ENCODE data around the gene PTGES2. TPM values are rescaled to one million over a fixed set of nuclear protein-coding genes. Genes with fewer than 3 reads are reported as not detected.
"Not testable (repeated sequence)": the region's sequence is repeated elsewhere in the genome, so short reads cannot be mapped to it uniquely, and the experiment has no call there.

PTGES2 gene
- total RNA-seq, 1 donor from 2014 or later, result 47.5 TPM

DNA sequence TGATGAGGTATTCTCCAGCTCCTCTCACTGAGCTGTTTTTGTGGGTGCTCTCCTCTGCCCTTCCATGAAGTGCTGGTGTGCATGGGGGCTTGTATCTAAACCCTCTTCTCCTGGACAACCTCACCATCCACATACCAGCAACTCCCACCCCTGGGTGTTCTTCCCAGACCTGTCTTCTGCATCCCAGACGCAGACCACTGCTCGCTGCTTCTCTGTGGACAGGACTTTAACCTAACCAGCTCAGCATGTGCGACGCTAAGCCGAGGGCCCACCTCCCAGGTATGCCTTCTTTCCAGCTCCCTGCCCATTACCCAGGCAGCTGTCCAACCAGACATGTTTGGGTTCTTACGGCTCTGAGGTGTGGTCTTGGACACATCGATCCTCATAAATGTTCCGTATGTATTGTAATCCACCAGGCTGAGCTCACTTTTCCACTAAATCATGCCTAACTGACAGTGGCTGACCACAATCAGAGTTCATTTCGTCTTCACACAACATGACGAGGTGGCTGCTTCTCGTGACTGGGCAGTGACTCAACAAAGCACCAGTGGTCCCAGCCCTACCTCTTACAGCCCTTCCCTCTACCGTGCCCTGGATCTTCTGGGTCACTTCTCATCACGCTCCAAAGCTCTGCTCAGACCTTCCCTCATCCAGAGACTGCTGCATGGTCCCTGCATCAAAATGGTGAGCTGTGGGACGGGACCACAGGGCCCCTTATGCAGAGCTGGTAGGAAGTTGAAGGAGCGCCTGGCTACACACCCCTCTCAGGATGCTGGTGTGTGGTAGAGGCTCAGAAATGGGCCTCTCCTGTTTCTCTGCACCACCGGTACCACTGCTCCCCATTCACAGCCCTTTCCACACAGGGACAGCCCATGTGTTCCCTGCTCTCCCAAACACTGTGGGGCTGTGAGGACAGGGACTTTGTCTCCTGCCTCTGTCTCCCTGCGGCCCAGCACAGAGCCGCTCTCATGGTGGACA is 9.6 kb upstream of the PTGES2 start:
- Histone ChIP-seq H3K9me3 (ENCODE audit: control insufficient read depth in 3 of 3, low read length in 3 of 3) (no peaks in the 10 kb centered on the region), H3K27me3 (ENCODE audit: control insufficient read depth in 3 of 3, insufficient read depth in 3 of 3, low read length in 3 of 3) (no peaks in the 10 kb centered on the region), H3K27ac (ENCODE audit: low read depth, low read length) (no peak overlapping the region), H3K36me3 (ENCODE audit: control insufficient read depth in 3 of 3, insufficient read depth in 3 of 3, low read length in 3 of 3) (no peaks in the 10 kb centered on the region), H3K4me1 (ENCODE audit: control insufficient read depth in 3 of 3, insufficient read depth in 3 of 3, low read length in 3 of 3) (no peaks in the 10 kb centered on the region), H3K9ac (ENCODE audit: low read depth in 1 of 3, low read length in 3 of 3) (no peak overlapping the region), H3K4me3 (ENCODE audit: low read length in 3 of 3) (no peak overlapping the region)

DNA sequence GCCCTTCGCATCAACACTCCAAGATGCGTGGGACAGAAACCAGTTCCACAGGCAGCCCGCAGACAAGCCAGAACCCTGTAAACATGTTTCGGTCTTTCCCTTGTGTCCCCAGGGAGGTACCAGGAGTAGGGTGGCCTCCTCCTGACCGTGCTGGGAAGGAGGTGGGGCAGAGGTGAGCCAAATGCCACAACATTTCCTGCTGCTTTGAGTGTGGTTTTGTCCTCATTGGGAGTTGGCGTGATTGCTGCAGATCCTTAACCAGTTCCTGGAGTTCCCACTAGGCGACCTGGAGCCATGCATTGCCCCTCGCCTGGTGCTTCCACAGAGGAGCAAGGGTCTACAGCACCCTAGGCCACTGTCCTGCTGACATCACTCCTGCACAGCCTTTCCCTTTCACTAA is 8.0 kb upstream of the PTGES2 start:
- H3K4me1 ChIP-seq (ENCODE audit: control insufficient read depth in 3 of 3, insufficient read depth in 3 of 3, low read length in 3 of 3); H3K27ac ChIP-seq (ENCODE audit: low read depth, low read length); H3K9me3 ChIP-seq (ENCODE audit: control insufficient read depth in 3 of 3, low read length in 3 of 3); H3K27me3 ChIP-seq (ENCODE audit: control insufficient read depth in 3 of 3, insufficient read depth in 3 of 3, low read length in 3 of 3); H3K36me3 ChIP-seq (ENCODE audit: control insufficient read depth in 3 of 3, insufficient read depth in 3 of 3, low read length in 3 of 3); H3K4me3 ChIP-seq (ENCODE audit: low read length in 3 of 3); H3K9ac ChIP-seq (ENCODE audit: low read depth in 1 of 3, low read length in 3 of 3): not testable (repeated sequence)

DNA sequence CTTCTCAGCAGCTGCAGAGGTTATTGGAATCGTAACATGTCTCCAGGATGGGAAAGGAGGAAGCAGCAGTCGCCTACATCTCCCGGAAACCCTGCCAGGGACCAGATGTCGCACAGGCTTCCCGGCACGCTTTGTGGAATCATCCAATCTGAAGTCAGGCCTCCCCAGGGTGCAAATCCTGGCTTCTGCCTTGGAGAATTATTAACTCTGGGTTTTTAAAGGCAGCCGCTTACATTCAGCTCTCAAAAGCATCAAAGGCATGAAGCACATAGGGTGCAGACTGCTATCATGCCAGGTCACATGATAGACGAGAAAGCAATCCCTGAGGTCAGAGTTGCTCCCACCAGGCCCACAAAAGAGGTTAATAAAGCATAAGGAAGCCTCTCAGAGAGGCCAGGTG is 4.6 kb upstream of the PTGES2 start:
- not testable (repeated sequence) for H3K9ac ChIP-seq (ENCODE audit: low read depth in 1 of 3, low read length in 3 of 3); H3K27me3 ChIP-seq (ENCODE audit: control insufficient read depth in 3 of 3, insufficient read depth in 3 of 3, low read length in 3 of 3); H3K4me3 ChIP-seq (ENCODE audit: low read length in 3 of 3); H3K36me3 ChIP-seq (ENCODE audit: control insufficient read depth in 3 of 3, insufficient read depth in 3 of 3, low read length in 3 of 3); H3K9me3 ChIP-seq (ENCODE audit: control insufficient read depth in 3 of 3, low read length in 3 of 3)
- Histone ChIP-seq H3K4me1 (ENCODE audit: control insufficient read depth in 3 of 3, insufficient read depth in 3 of 3, low read length in 3 of 3) (peaks cover 8 to 18% (median 9%) of the 10 kb centered on the region in 3 donors), H3K27ac (ENCODE audit: low read depth, low read length) (peak overlapping the region; percentile 25)

DNA sequence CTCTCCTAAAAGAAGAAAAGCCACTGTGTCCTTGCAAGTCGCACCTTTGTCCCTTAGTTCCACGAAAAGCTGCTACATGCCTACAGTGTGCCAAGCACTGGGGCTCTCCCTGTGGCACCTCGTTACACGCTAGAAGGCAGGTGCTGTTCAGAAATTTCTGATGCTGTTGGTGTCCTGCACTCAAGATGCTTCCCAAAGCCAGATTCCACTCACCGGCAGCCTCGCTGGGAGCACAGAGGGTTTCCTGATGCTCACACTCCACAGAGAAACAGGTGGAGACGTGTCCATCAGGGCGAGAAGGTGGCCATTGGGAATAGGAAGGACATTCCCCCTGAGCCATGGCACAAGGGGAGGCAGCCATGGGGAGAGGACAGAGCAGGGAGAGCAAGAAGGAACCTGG is 3.8 kb upstream of the PTGES2 start:
- not testable (repeated sequence) for H3K9ac ChIP-seq (ENCODE audit: low read depth in 1 of 3, low read length in 3 of 3); H3K4me3 ChIP-seq (ENCODE audit: low read length in 3 of 3); H3K27me3 ChIP-seq (ENCODE audit: control insufficient read depth in 3 of 3, insufficient read depth in 3 of 3, low read length in 3 of 3); H3K36me3 ChIP-seq (ENCODE audit: control insufficient read depth in 3 of 3, insufficient read depth in 3 of 3, low read length in 3 of 3); H3K9me3 ChIP-seq (ENCODE audit: control insufficient read depth in 3 of 3, low read length in 3 of 3)
- Histone ChIP-seq H3K27ac (ENCODE audit: low read depth, low read length) (peak overlapping the region; percentile 25), H3K4me1 (ENCODE audit: control insufficient read depth in 3 of 3, insufficient read depth in 3 of 3, low read length in 3 of 3) (peaks cover 12 to 24% (median 12%) of the 10 kb centered on the region in 3 donors)

DNA sequence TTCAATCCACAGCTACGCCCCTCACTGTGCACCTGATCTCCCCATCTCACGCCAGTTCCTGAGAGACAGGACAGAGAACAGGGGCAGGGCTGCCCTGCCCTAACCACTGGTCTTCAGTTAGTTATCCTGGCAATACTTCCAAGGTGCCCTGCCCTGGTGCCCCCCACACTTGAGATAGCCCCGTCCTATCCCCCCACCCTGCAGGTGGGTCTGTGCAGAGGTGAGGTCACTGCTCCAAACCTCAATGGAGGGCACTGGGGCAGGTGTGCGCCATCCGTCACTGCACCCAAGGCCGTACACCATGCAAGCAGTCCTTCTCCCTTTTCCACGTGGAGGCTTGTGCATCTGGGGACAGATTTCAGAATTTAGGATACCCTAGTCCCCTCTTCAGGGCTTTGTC is 3.1 kb upstream of the PTGES2 start:
- H3K27ac ChIP-seq (ENCODE audit: low read depth, low read length); H3K4me3 ChIP-seq (ENCODE audit: low read length in 3 of 3); H3K9me3 ChIP-seq (ENCODE audit: control insufficient read depth in 3 of 3, low read length in 3 of 3); H3K9ac ChIP-seq (ENCODE audit: low read depth in 1 of 3, low read length in 3 of 3); H3K36me3 ChIP-seq (ENCODE audit: control insufficient read depth in 3 of 3, insufficient read depth in 3 of 3, low read length in 3 of 3); H3K27me3 ChIP-seq (ENCODE audit: control insufficient read depth in 3 of 3, insufficient read depth in 3 of 3, low read length in 3 of 3): not testable (repeated sequence)
- H3K4me1 ChIP-seq (ENCODE audit: control insufficient read depth in 3 of 3, insufficient read depth in 3 of 3, low read length in 3 of 3), result peaks cover 19 to 31% (median 19%) of the 10 kb centered on the region in 3 donors

DNA sequence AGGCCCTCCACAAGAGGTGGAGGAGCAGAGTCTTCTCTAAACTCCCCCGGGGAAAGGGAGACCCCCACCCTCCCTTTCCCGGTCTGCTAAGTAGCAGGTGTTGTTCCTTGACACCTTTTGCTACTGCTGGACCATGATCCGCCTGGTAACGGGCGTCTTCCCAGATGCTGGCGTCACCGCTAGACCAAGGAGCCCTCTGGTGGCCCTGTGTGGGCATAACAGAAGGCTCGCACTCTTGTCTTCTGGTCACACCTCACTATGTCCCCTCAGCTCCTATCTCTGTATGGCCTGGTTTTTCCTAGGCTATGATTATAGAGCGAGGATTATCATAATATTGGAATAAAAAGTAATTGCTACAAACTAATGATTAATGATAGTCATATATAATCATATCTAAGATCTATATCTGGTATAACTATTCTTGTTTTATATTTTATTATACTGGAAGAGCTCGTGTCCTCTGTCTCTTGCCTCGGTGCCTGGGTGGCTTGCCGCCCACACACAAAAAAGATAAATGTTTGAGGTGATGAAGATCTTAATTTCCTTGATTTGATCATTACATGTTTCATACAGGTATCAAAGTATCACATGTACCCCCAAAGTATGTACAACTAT is 2.6 kb upstream of the PTGES2 start:
- H3K9me3 ChIP-seq (ENCODE audit: control insufficient read depth in 3 of 3, low read length in 3 of 3); H3K27me3 ChIP-seq (ENCODE audit: control insufficient read depth in 3 of 3, insufficient read depth in 3 of 3, low read length in 3 of 3); H3K9ac ChIP-seq (ENCODE audit: low read depth in 1 of 3, low read length in 3 of 3); H3K27ac ChIP-seq (ENCODE audit: low read depth, low read length); H3K36me3 ChIP-seq (ENCODE audit: control insufficient read depth in 3 of 3, insufficient read depth in 3 of 3, low read length in 3 of 3); H3K4me3 ChIP-seq (ENCODE audit: low read length in 3 of 3): not testable (repeated sequence)
- peaks cover 24 to 37% (median 25%) of the 10 kb centered on the region in 3 donors for H3K4me1 ChIP-seq (ENCODE audit: control insufficient read depth in 3 of 3, insufficient read depth in 3 of 3, low read length in 3 of 3)

DNA sequence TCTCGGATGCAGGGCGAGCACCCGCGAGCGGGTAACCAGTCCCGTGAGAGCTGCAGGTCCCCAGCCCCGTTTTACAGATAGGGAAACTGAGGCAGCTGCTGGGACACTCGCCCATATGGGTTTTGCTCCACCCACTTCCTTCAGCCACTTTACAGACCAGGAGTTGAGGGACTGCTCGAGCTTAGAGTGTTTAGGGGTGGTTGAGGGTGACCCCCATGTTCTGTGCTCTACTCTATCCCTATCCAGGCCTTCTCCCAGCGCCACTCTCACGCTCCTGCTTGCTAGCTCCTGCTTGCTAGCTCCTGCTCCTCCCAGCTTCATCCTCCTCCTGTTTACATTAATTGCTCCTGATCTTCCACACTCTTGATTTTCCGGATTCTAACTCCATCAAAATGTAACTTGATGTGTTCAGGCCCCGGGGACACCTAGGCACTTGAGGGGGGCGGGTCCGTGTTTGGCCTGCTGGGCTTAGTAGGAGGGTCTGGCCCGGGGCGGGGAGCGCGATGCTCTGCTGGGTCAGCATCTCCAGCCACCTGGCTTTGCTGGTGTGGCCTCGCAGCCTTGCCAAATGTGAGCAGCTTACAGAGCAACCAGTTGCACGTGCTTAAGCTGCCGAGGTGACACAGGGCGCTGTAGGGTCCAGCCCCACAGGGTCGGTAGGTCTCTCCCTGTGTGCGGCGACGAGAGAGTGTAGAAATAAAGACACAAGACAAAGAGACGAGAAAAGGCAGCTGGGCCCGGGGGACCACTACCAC is 1.5 kb upstream of the PTGES2 start:
- Histone ChIP-seq H3K4me3 (ENCODE audit: low read length in 3 of 3) (peak overlapping the region; percentile 86 to 94 (median 91)), H3K4me1 (ENCODE audit: control insufficient read depth in 3 of 3, insufficient read depth in 3 of 3, low read length in 3 of 3) (peaks cover 26 to 43% (median 29%) of the 10 kb centered on the region in 3 donors), H3K27ac (ENCODE audit: low read depth, low read length) (peak overlapping the region; percentile 96), H3K36me3 (ENCODE audit: control insufficient read depth in 3 of 3, insufficient read depth in 3 of 3, low read length in 3 of 3) (peaks cover 7 to 10% (median 9%) of the 10 kb centered on the region in 3 donors), H3K9ac (ENCODE audit: low read depth in 1 of 3, low read length in 3 of 3) (peak overlapping the region; percentile 93 to 98 (median 94)), H3K27me3 (ENCODE audit: control insufficient read depth in 3 of 3, insufficient read depth in 3 of 3, low read length in 3 of 3) (peaks cover 0 to 3% (median 0%) of the 10 kb centered on the region in 3 donors), H3K9me3 (ENCODE audit: control insufficient read depth in 3 of 3, low read length in 3 of 3) (peaks cover 0 to 3% (median 0%) of the 10 kb centered on the region in 3 donors)

DNA sequence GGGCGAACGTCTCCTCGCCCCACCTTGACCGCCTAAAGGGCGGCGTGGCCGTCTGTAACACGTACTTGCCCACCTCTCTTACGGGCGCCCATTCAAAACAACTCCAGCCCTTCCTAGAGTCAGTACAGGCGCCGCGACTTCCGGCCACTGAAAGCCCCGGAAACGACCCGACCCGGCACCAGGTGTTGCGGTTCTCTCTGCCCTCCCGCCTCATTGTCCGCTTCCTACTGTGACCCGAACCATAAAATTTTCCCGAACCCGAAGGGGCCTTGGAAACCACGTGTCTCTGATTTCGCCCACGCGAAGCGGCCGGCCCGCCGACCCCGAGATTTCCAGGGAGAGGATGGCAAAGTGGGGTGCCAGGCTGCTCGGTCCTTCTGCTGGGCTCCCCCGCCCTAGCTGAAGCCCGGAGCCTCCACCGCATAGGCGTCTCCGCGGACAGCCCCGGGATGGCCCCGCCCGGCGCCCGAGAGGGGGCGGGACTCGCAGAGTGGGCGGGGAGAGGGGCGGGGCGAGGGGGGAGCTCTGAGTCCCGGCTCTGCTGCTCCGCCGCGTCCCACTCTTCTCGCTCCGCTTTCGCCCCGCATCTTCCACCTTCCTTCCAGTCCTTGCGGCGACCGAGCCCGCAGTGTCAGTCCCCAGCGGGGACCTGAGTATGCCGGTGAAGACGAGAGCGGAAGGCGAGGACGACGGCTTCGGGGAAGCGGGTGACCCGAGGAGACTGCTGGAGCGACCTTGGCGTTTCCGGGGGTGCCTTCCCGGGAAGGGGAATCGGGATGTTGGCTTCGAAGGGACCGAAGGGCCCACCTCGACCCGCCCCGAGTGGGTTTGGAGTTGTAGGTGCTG is 684 bp upstream of the PTGES2 start:
- H3K27me3 ChIP-seq (ENCODE audit: control insufficient read depth in 3 of 3, insufficient read depth in 3 of 3, low read length in 3 of 3), result peaks cover 0 to 3% (median 0%) of the 10 kb centered on the region in 3 donors
- H3K4me1 ChIP-seq (ENCODE audit: control insufficient read depth in 3 of 3, insufficient read depth in 3 of 3, low read length in 3 of 3), result peaks cover 26 to 43% (median 29%) of the 10 kb centered on the region in 3 donors
- H3K27ac ChIP-seq (ENCODE audit: low read depth, low read length), result peak overlapping the region; percentile 96
- peaks cover 0 to 3% (median 0%) of the 10 kb centered on the region in 3 donors for H3K9me3 ChIP-seq (ENCODE audit: control insufficient read depth in 3 of 3, low read length in 3 of 3)
- H3K4me3 ChIP-seq (ENCODE audit: low read length in 3 of 3), result peak overlapping the region; percentile 86 to 94 (median 91)
- peak overlapping the region; percentile 93 to 98 (median 94) for H3K9ac ChIP-seq (ENCODE audit: low read depth in 1 of 3, low read length in 3 of 3)
- H3K36me3 ChIP-seq (ENCODE audit: control insufficient read depth in 3 of 3, insufficient read depth in 3 of 3, low read length in 3 of 3), result peaks cover 7 to 14% (median 9%) of the 10 kb centered on the region in 3 donors

Data from skeletal muscle tissue (tissue), 4 donors.